Measurements from ENCODE around the gene TERF2IP.

The TERF2IP gene

DNA sequence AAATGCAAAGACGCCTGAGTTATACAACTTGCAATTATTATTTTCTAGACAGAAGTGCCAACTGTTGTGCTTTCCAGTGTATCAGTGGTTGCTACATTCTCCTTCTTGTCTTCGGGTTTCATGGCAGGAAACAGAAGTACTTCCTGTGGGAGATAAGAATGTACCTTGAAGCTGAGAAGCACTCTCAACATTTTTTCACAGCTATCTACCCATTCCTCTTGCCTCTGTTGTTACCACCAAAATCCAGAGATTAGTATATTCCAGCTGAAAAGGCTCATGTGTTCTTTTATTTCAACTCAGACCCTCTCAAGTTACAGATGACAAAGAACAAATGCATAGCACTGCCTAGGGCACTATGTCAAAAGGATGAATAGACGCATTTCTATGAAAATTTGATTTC is 19.7 kb upstream of the TERF2IP start (continued):
- TF ChIP-seq ZBTB17 (tag by site-specific recombination; IDR thresholded peaks at IDR 0.05) = no peak
- TF ChIP-seq ZNF148 (tag by site-specific recombination; IDR thresholded peaks at IDR 0.05; ENCODE audit: borderline replicate concordance) = no peak
- TF ChIP-seq ZNF513 (tag by site-specific recombination; IDR thresholded peaks at IDR 0.05) = no peak
- no peak for TF ChIP-seq ZNF777 (tag by site-specific recombination; IDR thresholded peaks at IDR 0.05; ENCODE audit: borderline replicate concordance)
- TF ChIP-seq ZNF529 (tag by site-specific recombination; IDR thresholded peaks at IDR 0.05; ENCODE audit: insufficient replicate concordance) = no peak
- no peak for TF ChIP-seq ZNF394 (tag by site-specific recombination; IDR thresholded peaks at IDR 0.05; ENCODE audit: borderline replicate concordance)
- TF ChIP-seq EGR2 (tag by site-specific recombination; IDR thresholded peaks at IDR 0.05; ENCODE audit: low read depth) = no peak
- TF ChIP-seq ZNF423 (tag by site-specific recombination; IDR thresholded peaks at IDR 0.05) = no peak

DNA sequence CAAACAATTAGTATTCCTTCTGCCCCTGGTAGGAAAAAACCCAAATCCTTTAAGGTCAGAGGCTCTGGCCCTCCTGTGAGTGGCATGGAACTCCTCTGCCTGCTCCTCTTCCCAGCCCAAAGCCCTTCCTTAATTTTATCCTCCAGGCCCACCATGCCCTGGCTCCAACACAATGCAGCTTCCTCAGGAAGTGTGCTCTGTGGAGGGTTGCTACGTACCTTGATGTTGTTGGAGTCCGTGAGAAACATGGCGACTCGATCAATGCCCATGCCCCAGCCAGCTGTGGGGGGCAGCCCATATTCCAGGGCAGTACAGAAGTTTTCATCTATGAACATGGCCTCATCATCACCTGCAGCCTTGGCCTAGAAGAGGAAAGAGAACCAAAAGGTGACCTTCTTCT is 19.2 kb upstream of the TERF2IP start:
- H3K4me1 ChIP-seq (ENCODE audit: control insufficient read depth, insufficient read depth, low read length) = no peaks in the 10 kb centered on the region; the same call in 1 of the 2 replicates
- H3K27ac ChIP-seq (ENCODE audit: extremely low read depth, low read depth, low read length) = no peak overlapping the region
- ChIA-PET CTCF (interaction anchor here (0.6 kb wide), 1 partner anchor 142 kb away, joined by 5 read pairs; no protein-coding TSS in a partner anchor), POLR2A (interaction anchor here (1.3 kb wide), 1 partner anchor 19 kb away, joined by 3 read pairs; the partner anchor contains the start of genes KARS1 and TERF2IP)
- H3K9me3 ChIP-seq (ENCODE audit: control insufficient read depth, insufficient read depth, low read depth, low read length) = no peaks in the 10 kb centered on the region
- H3K36me3 ChIP-seq (ENCODE audit: control insufficient read depth in 2 of 2, insufficient read depth in 1 of 2, low read length in 2 of 2) = peaks cover 9 to 75% of the 10 kb centered on the region in 2 experiments; a peak in 2 of 3 replicates
- H3K4me3 ChIP-seq (ENCODE audit: low read depth, low read length) = no peak overlapping the region
- no peak for TF ChIP-seq ZNF677 (tag by site-specific recombination; IDR thresholded peaks at IDR 0.05)
- TF ChIP-seq ZNF423 (tag by site-specific recombination; IDR thresholded peaks at IDR 0.05) = no peak
- no peak for TF ChIP-seq ZNF513 (tag by site-specific recombination; IDR thresholded peaks at IDR 0.05)
- TF ChIP-seq ZNF514 (tag by site-specific recombination; IDR thresholded peaks at IDR 0.05) = no peak
- no peak for TF ChIP-seq ZNF302 (tag by site-specific recombination; IDR thresholded peaks at IDR 0.05; ENCODE audit: low read depth)
- no peak for TF ChIP-seq ZNF16 (tag by site-specific recombination; IDR thresholded peaks at IDR 0.05; ENCODE audit: low read depth)

DNA sequence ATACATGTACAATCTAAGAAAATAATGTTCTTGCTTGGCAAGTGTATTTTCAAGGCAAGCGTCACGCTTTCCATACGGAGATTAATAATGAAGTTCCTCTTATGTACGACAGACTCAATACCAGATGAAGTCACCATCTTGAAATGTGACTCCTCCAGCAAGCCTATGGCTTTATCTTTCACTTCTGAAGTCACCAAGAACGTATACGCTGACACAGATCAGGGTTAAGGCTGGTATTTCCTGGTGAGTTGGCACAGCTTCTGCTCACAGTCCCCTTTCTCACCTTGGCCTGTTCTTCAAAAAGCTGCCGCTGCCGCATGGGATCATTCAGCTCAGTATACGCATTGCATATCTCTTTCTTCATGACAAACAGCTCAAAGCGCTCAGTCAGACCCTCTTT is 18.4 kb upstream of the TERF2IP start:
- no peaks in the 10 kb centered on the region; the same call in 1 of the 2 replicates for H3K4me1 ChIP-seq (ENCODE audit: control insufficient read depth, insufficient read depth, low read length)
- POLR2A ChIA-PET = interaction anchor here (1.1 kb wide), 1 partner anchor 120 kb away, joined by 7 read pairs; no protein-coding TSS in a partner anchor
- no peaks in the 10 kb centered on the region for H3K9me3 ChIP-seq (ENCODE audit: control insufficient read depth, insufficient read depth, low read depth, low read length)
- no peak overlapping the region for H3K4me3 ChIP-seq (ENCODE audit: low read depth, low read length)
- peaks cover 12 to 83% of the 10 kb centered on the region in 2 experiments; a peak in 2 of 3 replicates for H3K36me3 ChIP-seq (ENCODE audit: control insufficient read depth in 2 of 2, insufficient read depth in 1 of 2, low read length in 2 of 2)
- no peak overlapping the region for H3K27ac ChIP-seq (ENCODE audit: extremely low read depth, low read depth, low read length)
- CTCF ChIA-PET = no interaction called here
- no peak for TF ChIP-seq EGR2 (tag by site-specific recombination; IDR thresholded peaks at IDR 0.05; ENCODE audit: low read depth)
- TF ChIP-seq ZNF324 (tag by site-specific recombination; IDR thresholded peaks at IDR 0.05) = no peak
- no peak for TF ChIP-seq ZNF23 (tag by site-specific recombination; IDR thresholded peaks at IDR 0.05; ENCODE audit: borderline replicate concordance)
- no peak for TF ChIP-seq ZBTB11 (tag by site-specific recombination; conservative IDR thresholded peaks at IDR 0.05; ENCODE audit: low read depth)
- no peak for TF ChIP-seq ZNF239 (tag by site-specific recombination; IDR thresholded peaks at IDR 0.05)
- no peak for TF ChIP-seq ZNF660 (tag by site-specific recombination; IDR thresholded peaks at IDR 0.05)
- no peak for TF ChIP-seq ZSCAN18 (tag by site-specific recombination; IDR thresholded peaks at IDR 0.05)
- TF ChIP-seq KLF16 (tag by site-specific recombination; IDR thresholded peaks at IDR 0.05) = no peak
- TF ChIP-seq ZNF394 (tag by site-specific recombination; IDR thresholded peaks at IDR 0.05; ENCODE audit: borderline replicate concordance) = no peak
- TF ChIP-seq RBAK (tag by site-specific recombination; IDR thresholded peaks at IDR 0.05) = no peak
- TF ChIP-seq IKZF3 (tag by site-specific recombination; IDR thresholded peaks at IDR 0.05) = no peak

All from HEK293 (cell line).